WTC11 (cell line): ENCODE measurements around the gene LAMC1. TPM values are rescaled to one million over a fixed set of nuclear protein-coding genes. Genes with fewer than 3 reads are reported as not detected.

Experiments
- ATAC-seq: fragments of 200-7000 bp; cut with Tn5 transposase; 2 replicates; pipeline ENCODE4 v1.10.0; 2021; ENCODE audit warnings: mild to moderate bottlenecking, moderate library complexity
- CTCF ChIA-PET: fragments of 300-600 bp; sonication (Branson Sonifier 250); formaldehyde crosslinking; loops from one replicate; lab custom pipeline; 2021; ENCODE audit warnings: antibody characterized with exemption; lab: Charles Lee
- POLR2A ChIA-PET: fragments of 350-600 bp; sonication (Branson Sonifier 250); formaldehyde crosslinking; loops from one replicate; lab custom pipeline; 2021; ENCODE audit warnings: antibody characterized with exemption; lab: Charles Lee
- DNase-seq: peaks from one replicate; pipeline ENCODE4 v3.0.0; 2021; ENCODE audit warnings: low spot score
- H3K27ac Mint-ChIP-seq: 2 replicates; pipeline ENCODE4 v1.8.0; 2021; ENCODE audit warnings: mixed read lengths
- H3K27me3 Mint-ChIP-seq: 2 replicates; pipeline ENCODE4 v1.8.0; 2021; ENCODE audit warnings: low read depth, mild to moderate bottlenecking, moderate library complexity, mixed read lengths
- H3K36me3 Mint-ChIP-seq: 2 replicates; pipeline ENCODE4 v1.8.0; 2021; ENCODE audit warnings: mixed read lengths
- H3K4me1 Mint-ChIP-seq: 2 replicates; pipeline ENCODE4 v1.8.0; 2022; ENCODE audit warnings: mixed read lengths
- H3K4me3 Mint-ChIP-seq: 2 replicates; pipeline ENCODE4 v1.8.0; 2021; ENCODE audit warnings: mild to moderate bottlenecking, moderate library complexity, mixed read lengths
- H3K9me3 Mint-ChIP-seq: 2 replicates; pipeline ENCODE4 v1.8.0; 2021; ENCODE audit warnings: mixed read lengths
- FOXP1 ChIP-seq: sonication (generic); formaldehyde crosslinking; IDR thresholded peaks from 2 replicates; pipeline ENCODE4 v1.8.0; 2022; ENCODE audit warnings: missing genetic modification reagents, mild to moderate bottlenecking, moderate library complexity, borderline replicate concordance
- NFATC4 ChIP-seq: fragments of 250-450 bp; sonication (Bioruptor Pico); IDR thresholded peaks from 2 replicates; pipeline ENCODE4 v1.9.0; 2021; ENCODE audit warnings: mild to moderate bottlenecking
- SMAD3 ChIP-seq: sonication (generic); formaldehyde crosslinking; IDR thresholded peaks from 2 replicates; pipeline ENCODE4 v1.8.0; 2022; ENCODE audit warnings: missing genetic modification reagents, mild to moderate bottlenecking, borderline replicate concordance
- TP53 ChIP-seq: sonication (generic); formaldehyde crosslinking; IDR thresholded peaks from 2 replicates; pipeline ENCODE4 v1.8.1; 2023; ENCODE audit warnings: mild to moderate bottlenecking, missing genetic modification reagents
- ZNF138 ChIP-seq: sonication (generic); formaldehyde crosslinking; conservative IDR thresholded peaks from 2 replicates; pipeline ENCODE4 v1.8.1; 2022; ENCODE audit warnings: mild to moderate bottlenecking, moderate library complexity, missing genetic modification reagents
- total RNA-seq: library from RNA; stranded (reverse); gene quantifications from 3 replicates; pipeline ENCODE4 v1.2.3, GENCODE V29; 2021
- TF ChIP-seq, protein P1 (sequence below): sonication (generic); formaldehyde crosslinking; IDR thresholded peaks from 2 replicates; pipeline ENCODE4 v1.8.0; 2023; ENCODE audit warnings: missing genetic modification reagents, mild to moderate bottlenecking, borderline replicate concordance
- TF ChIP-seq, protein P2 (sequence below): sonication (generic); formaldehyde crosslinking; IDR thresholded peaks from 2 replicates; pipeline ENCODE4 v1.8.1; 2022; ENCODE audit warnings: low read depth, mild to moderate bottlenecking, moderate library complexity, missing genetic modification reagents, borderline replicate concordance
- TF ChIP-seq, protein P3 (sequence below): fragments of 250-450 bp; sonication (Bioruptor Pico); conservative IDR thresholded peaks from 2 replicates; pipeline ENCODE4 v1.9.0; 2021; ENCODE audit warnings: mild to moderate bottlenecking
- TF ChIP-seq, protein P4 (sequence below): sonication (generic); formaldehyde crosslinking; IDR thresholded peaks from 2 replicates; pipeline ENCODE4 v1.8.1; 2023; ENCODE audit warnings: mild to moderate bottlenecking, missing genetic modification reagents
- TF ChIP-seq, protein P5 (sequence below): sonication (generic); formaldehyde crosslinking; IDR thresholded peaks from 2 replicates; pipeline ENCODE4 v1.8.1; 2022; ENCODE audit warnings: low read depth, missing genetic modification reagents, borderline replicate concordance
- TF ChIP-seq, protein P6 (sequence below): fragments of 250-450 bp; sonication (Bioruptor Pico); IDR thresholded peaks from 2 replicates; pipeline ENCODE4 v1.9.0; 2021; ENCODE audit warnings: mild to moderate bottlenecking, borderline replicate concordance
- TF ChIP-seq, protein P7 (sequence below): sonication (generic); formaldehyde crosslinking; IDR thresholded peaks from 2 replicates; pipeline ENCODE4 v1.8.1; 2022; ENCODE audit warnings: mild to moderate bottlenecking, missing genetic modification reagents, moderate library complexity, borderline replicate concordance
- TF ChIP-seq, protein P8 (sequence below): sonication (generic); formaldehyde crosslinking; IDR thresholded peaks from 2 replicates; pipeline ENCODE4 v1.8.1; 2022; ENCODE audit warnings: missing genetic modification reagents, borderline replicate concordance

LAMC1 gene
- total RNA-seq, 1 experiment from 2014 or later = 162 TPM

DNA sequence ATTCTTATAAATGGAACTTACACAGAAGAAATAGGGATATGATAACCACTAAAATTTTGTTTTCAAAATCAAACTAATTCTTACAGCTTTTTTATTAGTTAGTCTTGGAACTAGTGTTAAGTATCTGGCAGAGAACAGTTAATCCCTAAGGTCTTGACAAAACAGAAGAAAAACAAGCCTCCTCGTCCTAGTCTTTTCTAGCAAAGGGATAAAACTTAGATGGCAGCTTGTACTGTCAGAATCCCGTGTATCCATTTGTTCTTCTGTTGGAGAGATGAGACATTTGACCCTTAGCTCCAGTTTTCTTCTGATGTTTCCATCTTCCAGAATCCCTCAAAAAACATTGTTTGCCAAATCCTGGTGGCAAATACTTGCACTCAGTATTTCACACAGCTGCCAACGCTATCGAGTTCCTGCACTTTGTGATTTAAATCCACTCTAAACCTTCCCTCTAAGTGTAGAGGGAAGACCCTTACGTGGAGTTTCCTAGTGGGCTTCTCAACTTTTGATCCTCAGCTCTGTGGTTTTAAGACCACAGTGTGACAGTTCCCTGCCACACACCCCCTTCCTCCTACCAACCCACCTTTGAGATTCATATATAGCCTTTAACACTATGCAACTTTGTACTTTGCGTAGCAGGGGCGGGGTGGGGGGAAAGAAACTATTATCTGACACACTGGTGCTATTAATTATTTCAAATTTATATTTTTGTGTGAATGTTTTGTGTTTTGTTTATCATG lies 120.5 kb downstream of the LAMC1 start (continued):
- TF ChIP-seq, protein P1, sequence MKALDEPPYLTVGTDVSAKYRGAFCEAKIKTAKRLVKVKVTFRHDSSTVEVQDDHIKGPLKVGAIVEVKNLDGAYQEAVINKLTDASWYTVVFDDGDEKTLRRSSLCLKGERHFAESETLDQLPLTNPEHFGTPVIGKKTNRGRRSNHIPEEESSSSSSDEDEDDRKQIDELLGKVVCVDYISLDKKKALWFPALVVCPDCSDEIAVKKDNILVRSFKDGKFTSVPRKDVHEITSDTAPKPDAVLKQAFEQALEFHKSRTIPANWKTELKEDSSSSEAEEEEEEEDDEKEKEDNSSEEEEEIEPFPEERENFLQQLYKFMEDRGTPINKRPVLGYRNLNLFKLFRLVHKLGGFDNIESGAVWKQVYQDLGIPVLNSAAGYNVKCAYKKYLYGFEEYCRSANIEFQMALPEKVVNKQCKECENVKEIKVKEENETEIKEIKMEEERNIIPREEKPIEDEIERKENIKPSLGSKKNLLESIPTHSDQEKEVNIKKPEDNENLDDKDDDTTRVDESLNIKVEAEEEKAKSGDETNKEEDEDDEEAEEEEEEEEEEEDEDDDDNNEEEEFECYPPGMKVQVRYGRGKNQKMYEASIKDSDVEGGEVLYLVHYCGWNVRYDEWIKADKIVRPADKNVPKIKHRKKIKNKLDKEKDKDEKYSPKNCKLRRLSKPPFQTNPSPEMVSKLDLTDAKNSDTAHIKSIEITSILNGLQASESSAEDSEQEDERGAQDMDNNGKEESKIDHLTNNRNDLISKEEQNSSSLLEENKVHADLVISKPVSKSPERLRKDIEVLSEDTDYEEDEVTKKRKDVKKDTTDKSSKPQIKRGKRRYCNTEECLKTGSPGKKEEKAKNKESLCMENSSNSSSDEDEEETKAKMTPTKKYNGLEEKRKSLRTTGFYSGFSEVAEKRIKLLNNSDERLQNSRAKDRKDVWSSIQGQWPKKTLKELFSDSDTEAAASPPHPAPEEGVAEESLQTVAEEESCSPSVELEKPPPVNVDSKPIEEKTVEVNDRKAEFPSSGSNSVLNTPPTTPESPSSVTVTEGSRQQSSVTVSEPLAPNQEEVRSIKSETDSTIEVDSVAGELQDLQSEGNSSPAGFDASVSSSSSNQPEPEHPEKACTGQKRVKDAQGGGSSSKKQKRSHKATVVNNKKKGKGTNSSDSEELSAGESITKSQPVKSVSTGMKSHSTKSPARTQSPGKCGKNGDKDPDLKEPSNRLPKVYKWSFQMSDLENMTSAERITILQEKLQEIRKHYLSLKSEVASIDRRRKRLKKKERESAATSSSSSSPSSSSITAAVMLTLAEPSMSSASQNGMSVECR (CRISPR knock-in tag) = no peak

DNA sequence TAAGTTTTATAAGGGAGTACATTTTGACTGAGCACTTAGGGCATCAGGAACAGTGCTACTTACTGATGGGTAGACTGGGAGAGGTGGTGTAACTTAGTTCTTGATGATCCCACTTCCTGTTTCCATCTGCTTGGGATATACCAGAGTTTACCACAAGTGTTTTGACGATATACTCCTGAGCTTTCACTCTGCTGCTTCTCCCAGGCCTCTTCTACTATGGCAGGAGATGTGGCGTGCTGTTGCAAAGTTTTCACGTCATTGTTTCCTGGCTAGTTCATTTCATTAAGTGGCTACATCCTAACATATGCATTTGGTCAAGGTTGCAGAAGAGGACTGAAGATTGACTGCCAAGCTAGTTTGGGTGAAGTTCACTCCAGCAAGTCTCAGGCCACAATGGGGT lies 121.5 kb downstream of the LAMC1 start:
- no peak overlapping the region for H3K4me3 Mint-ChIP-seq
- H3K36me3 Mint-ChIP-seq = peaks cover 10% of the 10 kb centered on the region
- no peaks in the 10 kb centered on the region for H3K27me3 Mint-ChIP-seq
- H3K27ac Mint-ChIP-seq = no peak overlapping the region
- H3K9me3 Mint-ChIP-seq = no peaks in the 10 kb centered on the region
- H3K4me1 Mint-ChIP-seq = no peaks in the 10 kb centered on the region
- CTCF ChIA-PET = interaction anchor here (3.3 kb wide), 1 partner anchor 90 kb away, joined by 10 read pairs; no protein-coding TSS in a partner anchor
- ATAC-seq (no peak; the same call in 1 of the 2 replicates), DNase-seq (no peak)
- POLR2A ChIA-PET = interaction anchor here (0.5 kb wide), 1 partner anchor 312 kb away, joined by 3 read pairs; no protein-coding TSS in a partner anchor
- TF ChIP-seq, protein P2, sequence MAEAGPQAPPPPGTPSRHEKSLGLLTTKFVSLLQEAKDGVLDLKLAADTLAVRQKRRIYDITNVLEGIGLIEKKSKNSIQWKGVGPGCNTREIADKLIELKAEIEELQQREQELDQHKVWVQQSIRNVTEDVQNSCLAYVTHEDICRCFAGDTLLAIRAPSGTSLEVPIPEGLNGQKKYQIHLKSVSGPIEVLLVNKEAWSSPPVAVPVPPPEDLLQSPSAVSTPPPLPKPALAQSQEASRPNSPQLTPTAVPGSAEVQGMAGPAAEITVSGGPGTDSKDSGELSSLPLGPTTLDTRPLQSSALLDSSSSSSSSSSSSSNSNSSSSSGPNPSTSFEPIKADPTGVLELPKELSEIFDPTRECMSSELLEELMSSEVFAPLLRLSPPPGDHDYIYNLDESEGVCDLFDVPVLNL = no peak
- TF ChIP-seq, protein P3, sequence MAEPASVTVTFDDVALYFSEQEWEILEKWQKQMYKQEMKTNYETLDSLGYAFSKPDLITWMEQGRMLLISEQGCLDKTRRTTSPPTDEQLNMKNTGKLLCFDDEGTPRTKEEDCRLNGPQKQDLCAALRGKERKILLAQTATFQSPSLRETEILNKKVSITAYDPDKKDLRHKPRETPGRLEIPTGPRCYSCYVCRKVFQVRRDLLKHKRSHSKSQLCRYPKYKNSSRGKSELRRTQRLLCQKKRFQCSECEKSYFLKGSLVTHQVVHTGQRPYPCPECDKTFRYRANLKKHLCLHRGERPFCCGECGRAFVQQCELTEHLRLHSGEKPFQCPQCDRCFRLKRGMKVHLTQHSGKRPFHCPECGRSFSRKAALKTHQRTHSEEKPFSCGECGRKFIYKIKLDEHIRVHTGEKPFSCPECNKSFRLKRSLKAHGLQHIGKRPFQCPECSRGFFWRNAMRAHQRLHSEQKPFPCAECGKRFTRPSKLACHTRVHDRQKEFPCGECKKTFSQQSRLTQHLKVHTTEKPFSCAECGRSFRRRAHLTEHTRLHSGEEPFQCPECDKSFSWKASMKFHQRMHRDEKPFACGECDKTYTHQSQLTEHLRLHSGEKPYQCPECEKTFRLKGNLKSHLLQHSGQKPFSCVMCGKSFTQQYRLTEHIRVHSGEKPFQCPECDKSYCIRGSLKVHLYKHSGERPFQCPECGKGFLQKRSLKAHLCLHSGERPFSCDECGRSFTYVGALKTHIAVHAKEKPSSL (CRISPR knock-in tag) = no peak
- TF ChIP-seq, protein P4, sequence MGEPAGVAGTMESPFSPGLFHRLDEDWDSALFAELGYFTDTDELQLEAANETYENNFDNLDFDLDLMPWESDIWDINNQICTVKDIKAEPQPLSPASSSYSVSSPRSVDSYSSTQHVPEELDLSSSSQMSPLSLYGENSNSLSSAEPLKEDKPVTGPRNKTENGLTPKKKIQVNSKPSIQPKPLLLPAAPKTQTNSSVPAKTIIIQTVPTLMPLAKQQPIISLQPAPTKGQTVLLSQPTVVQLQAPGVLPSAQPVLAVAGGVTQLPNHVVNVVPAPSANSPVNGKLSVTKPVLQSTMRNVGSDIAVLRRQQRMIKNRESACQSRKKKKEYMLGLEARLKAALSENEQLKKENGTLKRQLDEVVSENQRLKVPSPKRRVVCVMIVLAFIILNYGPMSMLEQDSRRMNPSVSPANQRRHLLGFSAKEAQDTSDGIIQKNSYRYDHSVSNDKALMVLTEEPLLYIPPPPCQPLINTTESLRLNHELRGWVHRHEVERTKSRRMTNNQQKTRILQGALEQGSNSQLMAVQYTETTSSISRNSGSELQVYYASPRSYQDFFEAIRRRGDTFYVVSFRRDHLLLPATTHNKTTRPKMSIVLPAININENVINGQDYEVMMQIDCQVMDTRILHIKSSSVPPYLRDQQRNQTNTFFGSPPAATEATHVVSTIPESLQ (CRISPR knock-in tag) = no peak
- no peak for TF ChIP-seq NFATC4 (CRISPR knock-in tag)
- TF ChIP-seq ZNF138 (CRISPR knock-in tag) = no peak
- TF ChIP-seq, protein P5, sequence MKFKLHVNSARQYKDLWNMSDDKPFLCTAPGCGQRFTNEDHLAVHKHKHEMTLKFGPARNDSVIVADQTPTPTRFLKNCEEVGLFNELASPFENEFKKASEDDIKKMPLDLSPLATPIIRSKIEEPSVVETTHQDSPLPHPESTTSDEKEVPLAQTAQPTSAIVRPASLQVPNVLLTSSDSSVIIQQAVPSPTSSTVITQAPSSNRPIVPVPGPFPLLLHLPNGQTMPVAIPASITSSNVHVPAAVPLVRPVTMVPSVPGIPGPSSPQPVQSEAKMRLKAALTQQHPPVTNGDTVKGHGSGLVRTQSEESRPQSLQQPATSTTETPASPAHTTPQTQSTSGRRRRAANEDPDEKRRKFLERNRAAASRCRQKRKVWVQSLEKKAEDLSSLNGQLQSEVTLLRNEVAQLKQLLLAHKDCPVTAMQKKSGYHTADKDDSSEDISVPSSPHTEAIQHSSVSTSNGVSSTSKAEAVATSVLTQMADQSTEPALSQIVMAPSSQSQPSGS (CRISPR knock-in tag) = no peak
- TF ChIP-seq, protein P6, sequence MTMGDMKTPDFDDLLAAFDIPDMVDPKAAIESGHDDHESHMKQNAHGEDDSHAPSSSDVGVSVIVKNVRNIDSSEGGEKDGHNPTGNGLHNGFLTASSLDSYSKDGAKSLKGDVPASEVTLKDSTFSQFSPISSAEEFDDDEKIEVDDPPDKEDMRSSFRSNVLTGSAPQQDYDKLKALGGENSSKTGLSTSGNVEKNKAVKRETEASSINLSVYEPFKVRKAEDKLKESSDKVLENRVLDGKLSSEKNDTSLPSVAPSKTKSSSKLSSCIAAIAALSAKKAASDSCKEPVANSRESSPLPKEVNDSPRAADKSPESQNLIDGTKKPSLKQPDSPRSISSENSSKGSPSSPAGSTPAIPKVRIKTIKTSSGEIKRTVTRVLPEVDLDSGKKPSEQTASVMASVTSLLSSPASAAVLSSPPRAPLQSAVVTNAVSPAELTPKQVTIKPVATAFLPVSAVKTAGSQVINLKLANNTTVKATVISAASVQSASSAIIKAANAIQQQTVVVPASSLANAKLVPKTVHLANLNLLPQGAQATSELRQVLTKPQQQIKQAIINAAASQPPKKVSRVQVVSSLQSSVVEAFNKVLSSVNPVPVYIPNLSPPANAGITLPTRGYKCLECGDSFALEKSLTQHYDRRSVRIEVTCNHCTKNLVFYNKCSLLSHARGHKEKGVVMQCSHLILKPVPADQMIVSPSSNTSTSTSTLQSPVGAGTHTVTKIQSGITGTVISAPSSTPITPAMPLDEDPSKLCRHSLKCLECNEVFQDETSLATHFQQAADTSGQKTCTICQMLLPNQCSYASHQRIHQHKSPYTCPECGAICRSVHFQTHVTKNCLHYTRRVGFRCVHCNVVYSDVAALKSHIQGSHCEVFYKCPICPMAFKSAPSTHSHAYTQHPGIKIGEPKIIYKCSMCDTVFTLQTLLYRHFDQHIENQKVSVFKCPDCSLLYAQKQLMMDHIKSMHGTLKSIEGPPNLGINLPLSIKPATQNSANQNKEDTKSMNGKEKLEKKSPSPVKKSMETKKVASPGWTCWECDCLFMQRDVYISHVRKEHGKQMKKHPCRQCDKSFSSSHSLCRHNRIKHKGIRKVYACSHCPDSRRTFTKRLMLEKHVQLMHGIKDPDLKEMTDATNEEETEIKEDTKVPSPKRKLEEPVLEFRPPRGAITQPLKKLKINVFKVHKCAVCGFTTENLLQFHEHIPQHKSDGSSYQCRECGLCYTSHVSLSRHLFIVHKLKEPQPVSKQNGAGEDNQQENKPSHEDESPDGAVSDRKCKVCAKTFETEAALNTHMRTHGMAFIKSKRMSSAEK (CRISPR knock-in tag) = no peak
- no peak for TF ChIP-seq FOXP1 (CRISPR knock-in tag)
- TF ChIP-seq TP53 (CRISPR knock-in tag) = no peak
- TF ChIP-seq, protein P7, sequence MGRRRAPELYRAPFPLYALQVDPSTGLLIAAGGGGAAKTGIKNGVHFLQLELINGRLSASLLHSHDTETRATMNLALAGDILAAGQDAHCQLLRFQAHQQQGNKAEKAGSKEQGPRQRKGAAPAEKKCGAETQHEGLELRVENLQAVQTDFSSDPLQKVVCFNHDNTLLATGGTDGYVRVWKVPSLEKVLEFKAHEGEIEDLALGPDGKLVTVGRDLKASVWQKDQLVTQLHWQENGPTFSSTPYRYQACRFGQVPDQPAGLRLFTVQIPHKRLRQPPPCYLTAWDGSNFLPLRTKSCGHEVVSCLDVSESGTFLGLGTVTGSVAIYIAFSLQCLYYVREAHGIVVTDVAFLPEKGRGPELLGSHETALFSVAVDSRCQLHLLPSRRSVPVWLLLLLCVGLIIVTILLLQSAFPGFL = no peak
- TF ChIP-seq, protein P8, sequence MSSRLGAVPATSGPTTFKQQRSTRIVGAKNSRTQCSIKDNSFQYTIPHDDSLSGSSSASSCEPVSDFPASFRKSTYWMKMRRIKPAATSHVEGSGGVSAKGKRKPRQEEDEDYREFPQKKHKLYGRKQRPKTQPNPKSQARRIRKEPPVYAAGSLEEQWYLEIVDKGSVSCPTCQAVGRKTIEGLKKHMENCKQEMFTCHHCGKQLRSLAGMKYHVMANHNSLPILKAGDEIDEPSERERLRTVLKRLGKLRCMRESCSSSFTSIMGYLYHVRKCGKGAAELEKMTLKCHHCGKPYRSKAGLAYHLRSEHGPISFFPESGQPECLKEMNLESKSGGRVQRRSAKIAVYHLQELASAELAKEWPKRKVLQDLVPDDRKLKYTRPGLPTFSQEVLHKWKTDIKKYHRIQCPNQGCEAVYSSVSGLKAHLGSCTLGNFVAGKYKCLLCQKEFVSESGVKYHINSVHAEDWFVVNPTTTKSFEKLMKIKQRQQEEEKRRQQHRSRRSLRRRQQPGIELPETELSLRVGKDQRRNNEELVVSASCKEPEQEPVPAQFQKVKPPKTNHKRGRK (CRISPR knock-in tag) = no peak
- no peak for TF ChIP-seq SMAD3 (CRISPR knock-in tag)
